ENCODE measurements around the gene CLCA1. TPM values are rescaled to one million over a fixed set of nuclear protein-coding genes. Genes with fewer than 3 reads are reported as not detected.

CLCA1 gene
- total and polyA plus RNA-seq, 10 of the 15 experiments (the other 5 are each of a cell fraction or from before 2014, with no cell fraction given) = 0.13 TPM; not detected in 9

DNA sequence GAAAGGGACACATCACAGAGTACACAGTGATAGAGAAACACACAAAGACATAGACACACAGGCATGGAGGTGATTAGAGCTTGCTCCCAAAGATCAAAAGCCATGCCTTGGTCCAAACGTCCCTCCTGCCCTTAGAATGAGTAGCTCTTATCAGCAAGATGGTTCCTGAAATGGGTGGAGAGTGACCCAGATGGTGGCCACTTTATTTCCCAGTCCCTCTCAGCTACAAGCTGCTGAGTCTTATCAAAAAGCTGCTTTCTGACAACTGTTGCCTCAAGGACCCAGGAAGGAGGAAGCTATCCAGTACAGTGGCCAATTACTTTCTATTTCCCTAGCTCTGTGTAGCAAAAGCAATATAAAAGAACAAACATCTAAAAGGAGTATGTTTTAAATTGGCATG lies 7.7 kb upstream of the CLCA1 start:
- H4K20me1 ChIP-seq (ENCODE audit: control insufficient read depth, insufficient read depth) = no peaks in the 10 kb centered on the region
- intact Hi-C loops (cut with micrococcal nuclease; ENCODE audit: unreplicated experiment) = no loop called here
- no peaks in the 10 kb centered on the region for H3K4me1 ChIP-seq (ENCODE audit: control insufficient read depth, insufficient read depth, low read length)
- H3K27me3 ChIP-seq (replicated peaks in 1 of 2; ENCODE audit: control insufficient read depth in 2 of 2, insufficient read depth in 2 of 2, low read length in 1 of 2) = no peaks in the 10 kb centered on the region; a peak in 1 of 4 replicates
- RAD21 ChIA-PET (ENCODE audit: unreplicated experiment) = no interaction called here
- SMC1A ChIA-PET (ENCODE audit: uncharacterized antibody, unreplicated experiment) = interaction anchor here (0.6 to 1.2 kb wide), 2 partner anchors 13 to 1116 kb away, joined by 3 read pairs; no protein-coding TSS in a partner anchor
- in situ Hi-C loops (cut with MboI) = no loop called here
- POLR2A ChIA-PET = no interaction called here
- H3K9ac ChIP-seq (ENCODE audit: control insufficient read depth, insufficient read depth, low read length) = no peak overlapping the region
- TF ChIP-seq ZNF217 (IDR thresholded peaks at IDR 0.05) (no peak), TCF3 (IDR thresholded peaks at IDR 0.05; ENCODE audit: borderline replicate concordance, insufficient read depth, low read depth, low read length) (no peak), SIX5 (IDR thresholded peaks at IDR 0.05; ENCODE audit: low read depth, low read length, severe bottlenecking) (no peak), PAX8 (IDR thresholded peaks at IDR 0.05) (no peak), TAF1 (IDR thresholded peaks at IDR 0.05; ENCODE audit: borderline replicate concordance, low read depth, low read length) (no peak), FOXM1 (IDR thresholded peaks at IDR 0.05; ENCODE audit: low read depth, low read length) (no peak), RBBP5 (conservative IDR thresholded peaks at IDR 0.05) (no peak), ZNF622 (IDR thresholded peaks at IDR 0.05) (no peak)
- ATAC-seq = no peak
- 0% methylated on average over 1 of the region's 1 CpG for WGBS (ENCODE audit: insufficient coverage, insufficient replicate concordance, low lambda C conversion rate, missing lambda C conversion rate)
- H3K27ac ChIP-seq (ENCODE audit: control insufficient read depth, insufficient read depth) = no peak overlapping the region
- H3K36me3 ChIP-seq (ENCODE audit: control insufficient read depth in 2 of 2, insufficient read depth in 2 of 2, low read length in 1 of 2) = no peaks in the 10 kb centered on the region
- no peak for DNase-seq (ENCODE audit: low read depth, low spot score)
- no peak overlapping the region for H3K4me3 ChIP-seq
- no peak overlapping the region for H3K4me2 ChIP-seq (ENCODE audit: control insufficient read depth, insufficient read depth)
- no peak for FAIRE-seq
- H3K79me2 ChIP-seq (ENCODE audit: control insufficient read depth, insufficient read depth, low read length) = no peaks in the 10 kb centered on the region
- CTCF ChIA-PET = interaction anchor here (0.8 to 2.5 kb wide), 2 partner anchors 12 to 15 kb away, joined by 3 to 19 read pairs; no protein-coding TSS in a partner anchor
- no peak overlapping the region for H2AFZ ChIP-seq (ENCODE audit: control insufficient read depth, low read depth, low read length)
- no peaks in the 10 kb centered on the region for H3K9me3 ChIP-seq (replicated peaks; ENCODE audit: control insufficient read depth, insufficient read depth, low read length)
- BruUV-seq (replicated peaks) = no TSS peak

DNA sequence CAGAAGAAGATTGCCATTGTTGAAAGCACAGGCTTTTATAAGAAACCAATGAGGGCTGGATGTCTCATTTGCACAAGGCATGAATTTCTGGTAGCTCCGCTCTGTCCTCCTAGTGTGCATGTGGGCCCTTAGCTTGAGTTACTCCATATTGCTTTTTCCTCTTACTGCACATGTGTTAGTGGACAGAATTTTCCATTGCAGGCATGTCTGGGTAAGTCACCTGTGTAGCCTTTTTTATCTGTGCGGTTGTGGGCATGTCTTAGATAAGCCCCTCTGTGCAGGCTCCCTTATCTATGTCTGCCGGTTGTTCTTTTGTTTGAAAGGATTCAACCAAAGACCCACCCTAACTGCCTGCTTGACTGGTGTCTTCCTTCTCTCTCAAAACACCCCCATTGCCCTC lies 7.2 kb upstream of the CLCA1 start:
- Histone ChIP-seq H3K9me3 (replicated peaks; ENCODE audit: control insufficient read depth, insufficient read depth, low read length) (no peaks in the 10 kb centered on the region), H3K4me1 (ENCODE audit: control insufficient read depth, insufficient read depth, low read length) (no peaks in the 10 kb centered on the region), H3K27me3 (replicated peaks in 1 of 2; ENCODE audit: control insufficient read depth in 2 of 2, insufficient read depth in 2 of 2, low read length in 1 of 2) (no peaks in the 10 kb centered on the region; a peak in 1 of 4 replicates), H2AFZ (ENCODE audit: control insufficient read depth, low read depth, low read length) (no peak overlapping the region), H3K4me2 (ENCODE audit: control insufficient read depth, insufficient read depth) (no peak overlapping the region), H3K79me2 (ENCODE audit: control insufficient read depth, insufficient read depth, low read length) (no peaks in the 10 kb centered on the region), H4K20me1 (ENCODE audit: control insufficient read depth, insufficient read depth) (no peaks in the 10 kb centered on the region), H3K27ac (ENCODE audit: control insufficient read depth, insufficient read depth) (no peak overlapping the region), H3K9ac (ENCODE audit: control insufficient read depth, insufficient read depth, low read length) (no peak overlapping the region), H3K4me3 (no peak overlapping the region), H3K36me3 (ENCODE audit: control insufficient read depth in 2 of 2, insufficient read depth in 2 of 2, low read length in 1 of 2) (no peaks in the 10 kb centered on the region)
- ChIA-PET POLR2A (no interaction called here), RAD21 (ENCODE audit: unreplicated experiment) (no interaction called here), SMC1A (ENCODE audit: uncharacterized antibody, unreplicated experiment) (interaction anchor here (0.6 to 1.2 kb wide), 2 partner anchors 12 to 1117 kb away, joined by 3 read pairs; no protein-coding TSS in a partner anchor), CTCF (interaction anchor here (0.8 to 2.5 kb wide), 2 partner anchors 12 to 15 kb away, joined by 3 to 19 read pairs; no protein-coding TSS in a partner anchor)
- in situ Hi-C loops (cut with MboI) = no loop called here
- BruUV-seq (replicated peaks) = no TSS peak
- FAIRE-seq (no peak), DNase-seq (ENCODE audit: low read depth, low spot score) (no peak), ATAC-seq (no peak)
- WGBS (ENCODE audit: insufficient coverage, insufficient replicate concordance, low lambda C conversion rate, missing lambda C conversion rate) = 76% methylated on average over 3 of the region's 3 CpGs
- intact Hi-C loops (cut with micrococcal nuclease; ENCODE audit: unreplicated experiment) = no loop called here
- TF ChIP-seq ZNF274 (IDR thresholded peaks at IDR 0.05; ENCODE audit: insufficient read depth, insufficient read length) (no peak), CEBPB (IDR thresholded peaks at IDR 0.05; ENCODE audit: borderline replicate concordance in 1 of 2, low read depth in 2 of 2, low read length in 2 of 2) (no peak), NR2C2 (IDR thresholded peaks at IDR 0.05; ENCODE audit: borderline replicate concordance, control insufficient read depth, insufficient read length, low read depth) (no peak), YY1 (IDR thresholded peaks at IDR 0.05; ENCODE audit: low read depth, low read length) (no peak), SREBF1 (IDR thresholded peaks at IDR 0.05; ENCODE audit: low read length) (no peak), YBX1 (IDR thresholded peaks at IDR 0.05) (no peak), FOS (IDR thresholded peaks at IDR 0.05; ENCODE audit: borderline replicate concordance, extremely low read depth, insufficient read length) (no peak), POLR2AphosphoS2 (IDR thresholded peaks at IDR 0.05; ENCODE audit: low read depth, low read length) (no peak), NFXL1 (IDR thresholded peaks at IDR 0.05; ENCODE audit: borderline replicate concordance) (no peak), CBFB (IDR thresholded peaks at IDR 0.05; ENCODE audit: low read depth) (no peak), TARDBP (IDR thresholded peaks at IDR 0.05; ENCODE audit: borderline replicate concordance) (no peak), RCOR1 (conservative IDR thresholded peaks at IDR 0.05; ENCODE audit: low read depth, low read length) (no peak)
- TF ChIP-seq, protein P1, sequence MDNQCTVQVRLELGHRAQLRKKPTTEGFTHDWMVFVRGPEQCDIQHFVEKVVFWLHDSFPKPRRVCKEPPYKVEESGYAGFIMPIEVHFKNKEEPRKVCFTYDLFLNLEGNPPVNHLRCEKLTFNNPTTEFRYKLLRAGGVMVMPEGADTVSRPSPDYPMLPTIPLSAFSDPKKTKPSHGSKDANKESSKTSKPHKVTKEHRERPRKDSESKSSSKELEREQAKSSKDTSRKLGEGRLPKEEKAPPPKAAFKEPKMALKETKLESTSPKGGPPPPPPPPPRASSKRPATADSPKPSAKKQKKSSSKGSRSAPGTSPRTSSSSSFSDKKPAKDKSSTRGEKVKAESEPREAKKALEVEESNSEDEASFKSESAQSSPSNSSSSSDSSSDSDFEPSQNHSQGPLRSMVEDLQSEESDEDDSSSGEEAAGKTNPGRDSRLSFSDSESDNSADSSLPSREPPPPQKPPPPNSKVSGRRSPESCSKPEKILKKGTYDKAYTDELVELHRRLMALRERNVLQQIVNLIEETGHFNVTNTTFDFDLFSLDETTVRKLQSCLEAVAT (IDR thresholded peaks at IDR 0.05) = no peak

Measured in GM12878 (cell line).